Glomerular endothelial cell (primary cell): Measurements from ENCODE around the gene PIWIL4. TPM values are rescaled to one million over a fixed set of nuclear protein-coding genes. Genes with fewer than 3 reads are reported as not detected.
"Not testable (repeated sequence)": the region's sequence is repeated elsewhere in the genome, so short reads cannot be mapped to it uniquely, and the experiment has no call there.

Experiments used
- DNase-seq: peaks from one replicate; pipeline ENCODE4 v3.0.0-alpha.2; 2011; ENCODE audit warnings: low read depth, low spot score; ENCODE audit errors: extremely low read depth
- total RNA-seq: library from RNA; depleted of rRNA; stranded (reverse); fragments of >200 nt; gene quantifications from 2 replicates; pipeline ENCODE4 v1.2.3, GENCODE V29; 2015

Gene PIWIL4
- total RNA-seq, 1 donor from 2014 or later: 1.1 TPM

- no peak for DNase-seq
Measured at GRCh38 chr11:94546886-94547285, 20.3 kb upstream of the PIWIL4 start.

- DNase-seq: no peak
Measured at GRCh38 chr11:94549146-94549545, 18.0 kb upstream of the PIWIL4 start.

- DNase-seq: no peak
Measured at GRCh38 chr11:94550513-94550912, 16.7 kb upstream of the PIWIL4 start.

DNA sequence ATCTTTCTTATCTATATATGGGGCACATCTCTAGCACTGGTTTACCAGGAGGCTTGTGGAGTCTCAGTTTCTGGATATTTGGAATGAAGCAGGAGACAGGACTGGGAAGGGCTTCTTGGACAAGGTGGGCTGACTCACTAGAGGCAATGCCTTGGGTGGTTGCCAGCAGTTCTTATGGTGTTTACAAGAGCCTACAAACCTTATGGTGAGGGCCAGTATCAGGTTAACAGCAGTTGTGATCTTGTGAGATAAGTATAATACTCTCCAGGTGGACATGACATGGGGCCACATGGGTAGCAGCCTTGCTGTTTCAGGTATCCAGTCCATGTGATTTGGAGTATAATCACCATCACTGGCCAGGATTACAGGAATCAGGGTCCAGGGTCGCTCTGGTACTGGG, 13.2 kb upstream of the PIWIL4 start:
- DNase-seq: no peak

- not testable (repeated sequence) for DNase-seq
Measured at GRCh38 chr11:94555752-94556329, 11.3 kb upstream of the PIWIL4 start.

DNA sequence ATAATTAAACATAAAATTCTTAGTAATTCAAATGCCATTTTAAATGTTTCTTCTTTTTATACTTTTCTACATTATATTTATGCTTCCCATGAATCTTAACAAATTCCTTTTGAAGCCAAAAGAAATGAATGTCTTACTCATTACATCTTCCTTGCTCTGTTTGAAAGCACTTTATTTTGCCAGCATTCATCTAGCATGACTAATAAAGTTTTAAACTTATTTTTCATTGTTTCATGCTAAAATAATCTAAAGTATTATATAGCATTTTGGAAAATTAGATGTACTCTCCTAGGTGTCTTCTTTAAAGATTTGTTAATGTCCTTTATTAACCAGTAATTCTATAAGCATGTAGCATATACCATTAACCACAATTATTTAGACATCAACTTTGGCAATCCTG, 9.7 kb upstream of the PIWIL4 start:
- DNase-seq: no peak

DNA sequence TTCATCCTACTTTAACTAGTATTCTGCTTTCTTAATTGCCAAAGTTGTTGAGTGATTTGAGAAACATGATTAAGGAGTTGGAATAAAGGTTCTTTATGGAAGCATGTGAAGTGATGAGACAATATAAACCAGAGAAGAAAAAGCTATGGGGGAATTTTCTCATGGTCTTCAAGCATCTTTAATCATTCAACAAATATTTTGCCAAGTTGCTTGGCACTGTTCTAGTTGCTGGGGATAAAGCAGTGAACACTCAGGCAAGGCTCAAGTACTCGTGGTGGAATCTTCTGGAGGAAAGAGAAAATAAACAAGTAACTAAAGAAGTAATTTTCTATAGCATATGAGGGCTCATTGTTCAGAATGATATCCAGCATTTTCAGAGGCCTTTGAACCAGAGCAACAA, 9.2 kb upstream of the PIWIL4 start:
- no peak for DNase-seq

DNA sequence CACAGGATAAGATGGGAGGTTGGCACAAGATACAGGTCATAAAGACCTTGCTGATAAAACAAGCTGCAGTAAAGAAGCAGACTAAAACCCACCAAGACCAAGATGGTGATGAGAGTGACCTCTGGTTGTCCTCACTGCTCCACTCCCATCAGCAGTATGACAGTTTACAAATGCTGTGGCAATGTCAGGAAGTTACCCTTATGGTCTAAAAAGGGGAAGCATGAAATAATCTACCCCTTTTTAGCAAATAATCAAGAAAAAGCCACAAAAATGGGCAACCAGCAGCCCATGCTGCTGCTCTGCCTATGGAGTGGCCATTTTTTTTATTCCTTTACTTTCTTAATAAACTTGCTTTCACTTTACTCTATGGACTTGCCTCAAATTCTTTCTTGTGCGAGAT, 8.7 kb upstream of the PIWIL4 start:
- no peak for DNase-seq

GRCh38 chr11:94558932-94559331, 8.2 kb upstream of the PIWIL4 start:
- no peak for DNase-seq

DNA sequence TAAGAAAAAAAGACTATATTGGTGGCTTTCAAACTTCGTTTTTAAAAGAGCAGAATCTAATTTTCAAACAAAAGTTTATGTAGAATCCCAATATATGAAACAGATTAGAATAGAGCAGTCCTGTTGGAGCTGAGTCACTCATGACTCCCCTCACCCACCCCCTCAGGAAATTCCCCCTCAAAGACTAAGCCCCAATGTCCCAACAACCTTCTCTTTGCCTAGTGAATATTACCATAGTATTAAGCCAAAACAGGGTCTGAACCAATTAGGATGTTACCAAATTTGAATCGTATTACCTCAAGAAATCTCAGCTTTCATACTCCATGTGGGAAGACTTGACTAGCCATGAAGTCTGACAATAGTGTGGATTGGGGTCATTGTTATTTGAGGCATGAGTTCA, 7.8 kb upstream of the PIWIL4 start:
- no peak for DNase-seq

- no peak for DNase-seq
Measured at GRCh38 chr11:94560834-94561233, 6.3 kb upstream of the PIWIL4 start.

DNA sequence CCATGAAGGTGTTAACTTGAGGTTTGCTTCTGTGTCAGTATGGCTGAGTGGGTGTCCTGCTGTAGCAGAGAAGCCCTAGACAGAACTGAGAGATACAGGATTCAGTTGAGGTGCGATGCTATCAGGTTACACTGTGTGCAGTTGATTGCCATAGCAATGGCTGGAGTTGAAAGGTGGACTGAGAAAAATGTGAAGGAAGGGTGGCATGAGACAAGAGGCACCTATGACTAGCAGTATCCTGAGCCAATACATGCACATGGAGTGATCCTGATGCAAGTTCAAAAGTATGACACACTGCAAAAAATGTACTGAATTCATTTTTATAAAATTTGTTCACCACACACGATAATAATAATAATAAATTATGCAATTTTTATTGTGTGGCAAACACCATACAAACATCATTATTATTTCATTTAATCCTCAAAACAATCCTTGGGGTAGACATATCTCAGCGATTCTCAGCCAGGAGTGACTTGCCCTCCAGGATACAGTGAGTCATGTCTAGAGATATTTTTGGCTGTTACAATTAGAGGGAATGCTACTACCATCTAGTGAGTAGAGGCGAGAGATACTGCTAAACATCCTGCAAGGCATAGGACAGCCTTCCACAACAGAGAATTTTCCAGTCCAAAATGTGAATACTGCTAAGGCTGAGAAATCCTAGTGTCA, 3.9 kb upstream of the PIWIL4 start:
- DNase-seq: no peak

DNA sequence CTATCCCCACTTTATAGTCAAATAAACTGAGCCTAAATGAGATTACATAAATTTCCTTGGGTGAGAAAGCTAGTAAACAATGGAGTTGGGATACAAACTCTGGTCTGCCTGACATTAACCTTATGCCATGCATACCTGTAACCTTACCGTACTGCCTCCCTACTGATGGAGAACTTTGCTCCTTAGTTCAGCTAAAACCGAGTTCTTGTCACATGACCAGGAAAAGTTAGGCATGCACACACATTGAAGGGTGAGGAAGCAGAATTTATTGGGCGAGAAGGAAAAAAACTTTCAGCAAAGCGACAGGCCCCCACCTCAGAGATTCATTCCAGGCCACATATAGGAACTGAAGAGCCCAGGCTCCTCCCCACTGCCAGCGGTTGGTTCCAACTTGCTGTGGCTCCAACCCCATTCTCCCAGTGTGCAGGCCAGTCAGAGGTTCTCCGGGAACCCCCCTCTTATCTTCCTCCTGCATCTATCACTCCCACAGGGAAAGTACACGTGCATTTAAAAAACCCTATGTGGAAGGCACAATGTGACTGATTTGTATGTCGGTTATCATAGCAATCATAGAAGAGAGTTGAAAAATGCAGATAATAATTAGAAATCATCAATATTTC, 3.2 kb upstream of the PIWIL4 start:
- no peak for DNase-seq

GRCh38 chr11:94568200-94568599, 1.0 kb downstream of the PIWIL4 start:
- DNase-seq: no peak

- no peak for DNase-seq
Measured at GRCh38 chr11:94568717-94569116, 1.5 kb downstream of the PIWIL4 start.

GRCh38 chr11:94572975-94573374, 5.8 kb downstream of the PIWIL4 start:
- DNase-seq: not testable (repeated sequence)

DNA sequence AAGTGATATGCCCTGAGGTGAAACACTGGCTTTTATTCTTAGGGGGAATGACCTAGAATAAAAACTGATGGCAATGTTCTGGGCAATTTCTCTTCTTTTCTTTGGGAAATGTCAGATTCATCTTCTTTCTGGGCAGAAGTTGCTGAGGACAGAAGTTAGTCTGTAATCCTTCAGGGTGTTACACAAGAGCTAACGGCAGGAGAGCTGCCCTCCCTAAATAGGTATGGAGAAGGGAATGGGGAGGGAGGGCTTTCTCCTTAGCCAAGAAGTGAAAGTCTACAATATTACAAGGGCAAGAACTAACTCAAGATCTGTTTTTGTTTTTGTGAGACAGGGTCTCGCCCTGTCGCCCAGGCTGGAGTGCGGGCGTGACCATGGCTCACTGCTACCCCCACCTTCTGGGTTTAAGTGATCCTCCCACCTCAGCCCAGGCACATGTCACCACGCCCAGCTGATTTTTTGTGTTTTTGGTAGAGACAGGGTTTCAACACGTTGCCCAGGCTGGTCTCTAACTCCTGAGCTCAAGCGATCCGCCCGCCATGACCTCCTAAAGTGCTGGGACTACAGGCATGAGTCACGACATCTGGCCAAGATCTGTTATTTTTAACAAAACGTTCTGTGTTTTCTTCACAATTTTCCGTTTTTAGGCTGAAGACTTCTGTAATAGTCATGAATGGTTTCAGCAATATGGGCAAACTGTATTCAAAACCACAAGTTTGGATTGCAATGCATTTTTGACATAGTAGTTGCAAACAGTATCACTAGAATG, 7.2 kb downstream of the PIWIL4 start:
- no peak for DNase-seq

GRCh38 chr11:94576306-94576705, 9.1 kb downstream of the PIWIL4 start:
- DNase-seq: no peak

- no peak for DNase-seq
Measured at GRCh38 chr11:94577841-94578240, 10.7 kb downstream of the PIWIL4 start.

DNA sequence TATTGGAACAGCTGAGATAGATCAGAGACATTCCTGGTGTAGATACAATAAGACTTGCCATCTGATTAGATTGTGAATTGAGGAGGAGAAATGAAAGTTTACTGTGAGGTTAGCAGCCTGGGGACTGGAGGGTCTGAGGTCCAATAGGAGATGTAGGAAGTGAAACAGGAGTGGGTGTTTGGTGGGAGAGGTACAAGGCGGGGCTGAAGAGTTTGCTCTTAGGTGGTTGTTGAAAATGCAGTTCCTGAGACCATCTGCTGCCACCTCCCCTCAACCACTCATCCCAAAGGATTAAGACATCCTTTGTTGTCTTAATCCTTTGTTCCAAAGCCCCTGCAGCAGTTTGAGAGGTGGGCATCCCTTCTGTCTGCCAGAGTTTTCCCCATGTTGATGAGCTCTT, 14.8 kb downstream of the PIWIL4 start:
- DNase-seq: no peak

GRCh38 chr11:94583213-94583865, 16.2 kb downstream of the PIWIL4 start:
- no peak for DNase-seq
